SK-N-SH (cell line): ENCODE results near the gene SFPQ. TPM values are rescaled to one million over a fixed set of nuclear protein-coding genes. Genes with fewer than 3 reads are reported as not detected.

Experiments
- CTCF ChIA-PET: fragments of 300-600, 350-600 bp; formaldehyde crosslinking; extraction: SDS; loops from one replicate; lab custom pipeline; 2021; lab: Yijun Ruan, JAX
- POLR2A ChIA-PET: fragments of 350-600 bp; sonication (Branson Sonifier 250); formaldehyde crosslinking; extraction: SDS; loops from one replicate; lab custom pipeline; 2020; ENCODE audit warnings: antibody characterized with exemption, inconsistent platforms; lab: Yijun Ruan, JAX
- DNase-seq: peaks from one replicate; pipeline ENCODE4 v3.0.0; 2012
- H2AFZ ChIP-seq: fragments of 200-600 bp; sonication (generic); 2 replicates; pipeline ENCODE4 v1.8.1; 2016; ENCODE audit warnings: antibody characterized with exemption, mild to moderate bottlenecking, low read depth
- H3F3A ChIP-seq: fragments of 200-600 bp; sonication (generic); replicated peaks from 2 replicates; pipeline ENCODE3; 2016; ENCODE audit warnings: antibody characterized with exemption, mild to moderate bottlenecking; ENCODE audit not compliant: insufficient read depth
- H3K27ac ChIP-seq, 2 experiments: fragments of 200-500 bp in 1 of 2; fragments of 200-600 bp in 1 of 2; sonication (Bioruptor generic) in 1 of 2; sonication (generic), shearing (Covaris generic) in 1 of 2; 2 replicates each; pipeline versions ENCODE4 v1.5.1 to v1.6.1; 2014 to 2016; ENCODE audit warnings: low read depth in 2 of 2, inconsistent platforms in 1 of 2, low read length in 1 of 2, mild to moderate bottlenecking in 1 of 2, mixed read lengths in 1 of 2
- H3K27me3 ChIP-seq: fragments of 200-600 bp; sonication (generic), shearing (Covaris generic); 2 replicates; pipeline ENCODE4 v1.6.1; 2016; ENCODE audit warnings: mixed run types; ENCODE audit not compliant: insufficient read depth
- H3K36me3 ChIP-seq, 2 experiments: fragments of 200-500 bp in 1 of 2; fragments of 200-600 bp in 1 of 2; sonication (Bioruptor generic) in 1 of 2; sonication (generic) in 1 of 2; replicated peaks in 1 of 2; 2 replicates each; pipeline versions ENCODE3 to v1.5.1; 2014 to 2016; ENCODE audit warnings: low read length in 1 of 2, mild to moderate bottlenecking in 1 of 2; ENCODE audit not compliant: insufficient read depth in 2 of 2, control insufficient read depth in 1 of 2
- H3K4me1 ChIP-seq, 2 experiments: fragments of 200-500 bp in 1 of 2; fragments of 200-600 bp in 1 of 2; sonication (Bioruptor generic) in 1 of 2; sonication (generic), shearing (Covaris generic) in 1 of 2; 2 replicates each; pipeline versions ENCODE4 v1.5.1 to v1.6.1; 2014 to 2016; ENCODE audit warnings: low read depth in 1 of 2, low read length in 1 of 2, mixed run types in 1 of 2; ENCODE audit not compliant: insufficient read depth in 2 of 2, control insufficient read depth in 1 of 2
- H3K4me2 ChIP-seq: fragments of 200-600 bp; sonication (generic), shearing (Covaris generic); 2 replicates; pipeline ENCODE4 v1.6.1; 2017; ENCODE audit warnings: mixed run types
- H3K4me3 ChIP-seq, 2 experiments: fragments of 200-500 bp in 1 of 2; fragments of 200-600 bp in 1 of 2; sonication (Bioruptor generic) in 1 of 2; sonication (generic), shearing (Covaris generic) in 1 of 2; 2 replicates each; pipeline versions ENCODE4 v1.5.1 to v1.8.1; 2014 to 2016; ENCODE audit warnings: low read depth in 2 of 2, inconsistent platforms in 1 of 2, low read length in 1 of 2, mild to moderate bottlenecking in 1 of 2, mixed read lengths in 1 of 2, moderate library complexity in 1 of 2
- H3K79me2 ChIP-seq: fragments of 200-600 bp; sonication (generic); 2 replicates; pipeline ENCODE4 v1.8.1; 2017; ENCODE audit warnings: mild to moderate bottlenecking; ENCODE audit not compliant: insufficient read depth
- H3K9ac ChIP-seq: fragments of 200-600 bp; sonication (generic); 2 replicates; pipeline ENCODE4 v1.6.1; 2017; ENCODE audit warnings: mixed run types
- H3K9me2 ChIP-seq: fragments of 200-600 bp; sonication (generic); 2 replicates; pipeline ENCODE4 v1.6.1; 2017; ENCODE audit warnings: mixed run types
- H3K9me3 ChIP-seq: fragments of 200-600 bp; sonication (generic); 2 replicates; pipeline ENCODE4 v1.6.1; 2017; ENCODE audit warnings: mixed run types, mild to moderate bottlenecking, moderate library complexity
- H4K20me1 ChIP-seq: fragments of 200-600 bp; sonication (generic); 2 replicates; pipeline ENCODE4 v1.6.1; 2017; ENCODE audit warnings: mild to moderate bottlenecking, mixed run types; ENCODE audit not compliant: insufficient read depth
- CHD2 ChIP-seq: fragments of 150-350 bp; IDR thresholded peaks from 2 replicates; pipeline ENCODE4 v1.6.1; 2018; ENCODE audit warnings: low read length; ENCODE audit not compliant: partially characterized antibody
- ELF1 ChIP-seq: IDR thresholded peaks from 2 replicates; pipeline ENCODE4 v1.4.0; 2012
- EZH2phosphoT487 ChIP-seq: fragments of 200-600 bp; sonication (generic); IDR thresholded peaks from 2 replicates; pipeline ENCODE4 v1.6.1; 2017; ENCODE audit warnings: low read depth, mixed run types, mild to moderate bottlenecking, antibody characterized with exemption, moderate library complexity, borderline replicate concordance
- FOXJ3 ChIP-seq: sonication (generic); formaldehyde crosslinking; IDR thresholded peaks from 2 replicates; pipeline ENCODE4 v1.5.1; 2020; ENCODE audit warnings: mild to moderate bottlenecking, missing genetic modification reagents
- FOXM1 ChIP-seq: IDR thresholded peaks from 2 replicates; pipeline ENCODE4 v1.4.0; 2012; ENCODE audit warnings: low read depth, mild to moderate bottlenecking
- GABPA ChIP-seq: IDR thresholded peaks from 2 replicates; pipeline ENCODE4 v1.4.0; 2012; ENCODE audit warnings: low read depth, mild to moderate bottlenecking
- GATA2 ChIP-seq: sonication (generic); formaldehyde crosslinking; IDR thresholded peaks from 2 replicates; pipeline ENCODE4 v1.5.0; 2020; ENCODE audit warnings: mild to moderate bottlenecking, missing genetic modification reagents
- MAX ChIP-seq: IDR thresholded peaks from 2 replicates; pipeline ENCODE4 v1.4.0; 2012; ENCODE audit warnings: low read depth
- NFIC ChIP-seq: IDR thresholded peaks from 2 replicates; pipeline ENCODE4 v1.4.0; 2012; ENCODE audit warnings: borderline replicate concordance
- PBX3 ChIP-seq: IDR thresholded peaks from 2 replicates; pipeline ENCODE4; 2012
- POLR2AphosphoS5 ChIP-seq: IDR thresholded peaks from 2 replicates; pipeline ENCODE4 v1.6.1; 2012; ENCODE audit warnings: low read depth, low read length
- RAD21 ChIP-seq: IDR thresholded peaks from 2 replicates; pipeline ENCODE4 v1.6.1; 2012; ENCODE audit warnings: mild to moderate bottlenecking, low read length
- RCOR1 ChIP-seq: fragments of 150-350 bp; IDR thresholded peaks from 2 replicates; pipeline ENCODE4 v1.6.1; 2017; ENCODE audit warnings: antibody characterized with exemption, low read length
- RFX5 ChIP-seq: IDR thresholded peaks from 2 replicates; pipeline ENCODE4 v1.6.1; 2012; ENCODE audit warnings: mild to moderate bottlenecking, improper control_type of control experiment, low read length
- SIN3A ChIP-seq: IDR thresholded peaks from 2 replicates; pipeline ENCODE4 v1.6.1; 2012; ENCODE audit warnings: low read depth, mild to moderate bottlenecking, low read length, moderate library complexity, borderline replicate concordance
- SMC3 ChIP-seq: IDR thresholded peaks from 2 replicates; pipeline ENCODE4 v1.6.1; 2012; ENCODE audit warnings: low read depth, low read length, improper control_type of control experiment
- TAF1 ChIP-seq: IDR thresholded peaks from 2 replicates; pipeline ENCODE4 v1.6.1; 2012; ENCODE audit warnings: low read depth, mild to moderate bottlenecking, low read length, moderate library complexity, borderline replicate concordance
- TCF12 ChIP-seq: IDR thresholded peaks from 2 replicates; pipeline ENCODE4 v1.4.0; 2012
- YY1 ChIP-seq: IDR thresholded peaks from 2 replicates; pipeline ENCODE4 v1.4.0; 2012; ENCODE audit warnings: low read depth, mild to moderate bottlenecking
- WGBS: methylation state at CpG from one replicate; pipeline ENCODE4 v1.1.6; 2017; ENCODE audit warnings: low lambda C conversion rate; 5-methylcytosine and 5-hydroxymethylcytosine counted together
- polyA plus RNA-seq, 3 experiments: library from polyadenylated mRNA; depleted of rRNA; stranded (reverse); fragments of >200 nt; gene quantifications; 2 replicates each; pipeline ENCODE4 v1.2.3, GENCODE V29; 2012
- TF ChIP-seq, protein P1 (sequence below): fragments of 200-600 bp; sonication (generic); IDR thresholded peaks from 2 replicates; pipeline ENCODE4 v1.6.1; 2017; ENCODE audit warnings: antibody characterized with exemption, mild to moderate bottlenecking, moderate library complexity
- TF ChIP-seq, protein P2 (sequence below): IDR thresholded peaks from 2 replicates; pipeline ENCODE4 v1.6.1; 2012; ENCODE audit warnings: mild to moderate bottlenecking, low read depth, low read length, moderate library complexity

Gene SFPQ
- polyA plus RNA-seq, 1 of the 3 experiments (the other 2 are of a cell fraction): 85.6 TPM

DNA sequence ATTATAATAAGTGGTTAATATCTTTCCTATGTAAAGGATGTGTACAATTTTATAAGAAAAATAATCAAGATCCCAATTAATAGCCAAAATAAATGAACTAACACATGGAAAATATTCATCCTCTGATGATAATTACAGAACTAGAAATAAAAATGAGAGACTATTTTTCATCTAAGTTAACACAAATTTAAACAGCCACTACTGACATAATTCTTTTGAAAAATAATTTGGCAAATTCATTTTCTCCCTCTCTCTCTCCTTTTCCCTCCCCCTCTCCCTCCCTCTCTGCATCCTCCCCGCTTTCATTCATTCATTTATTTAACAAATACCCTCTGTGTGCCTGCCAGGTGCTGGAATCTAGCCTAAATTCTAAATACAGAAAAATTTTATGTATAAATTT is 10.3 kb upstream of the SFPQ start (continued):
- no peak for TF ChIP-seq SIN3A
- no peak for TF ChIP-seq RFX5

GRCh38 chr1:35202048-35202719 is 9.2 kb upstream of the SFPQ start:
- H3K36me3 ChIP-seq: no peaks in the 10 kb centered on the region
- H2AFZ ChIP-seq: peak overlapping the region; percentile 92
- no peaks in the 10 kb centered on the region for H3K9me3 ChIP-seq
- TF ChIP-seq TAF1 (peak; percentile 45; the same call in 1 of the 2 replicates), CHD2 (peak; percentile 64), SMC3 (peak; percentile 90), GATA2 (CRISPR knock-in tag) (no peak), EZH2phosphoT487 (no peak), POLR2AphosphoS5 (peak; percentile 37; the same call in 1 of the 2 replicates), GABPA (no peak), FOXJ3 (CRISPR knock-in tag) (no peak), TCF12 (no peak), ELF1 (peak; percentile 48; the same call in 1 of the 2 replicates), PBX3 (no peak), YY1 (peak; percentile 43; the same call in 1 of the 2 replicates), NFIC (no peak), SIN3A (no peak), RCOR1 (peak; percentile 57), MAX (no peak), FOXM1 (no peak), RAD21 (peak; percentile 81)
- TF ChIP-seq, protein P1, sequence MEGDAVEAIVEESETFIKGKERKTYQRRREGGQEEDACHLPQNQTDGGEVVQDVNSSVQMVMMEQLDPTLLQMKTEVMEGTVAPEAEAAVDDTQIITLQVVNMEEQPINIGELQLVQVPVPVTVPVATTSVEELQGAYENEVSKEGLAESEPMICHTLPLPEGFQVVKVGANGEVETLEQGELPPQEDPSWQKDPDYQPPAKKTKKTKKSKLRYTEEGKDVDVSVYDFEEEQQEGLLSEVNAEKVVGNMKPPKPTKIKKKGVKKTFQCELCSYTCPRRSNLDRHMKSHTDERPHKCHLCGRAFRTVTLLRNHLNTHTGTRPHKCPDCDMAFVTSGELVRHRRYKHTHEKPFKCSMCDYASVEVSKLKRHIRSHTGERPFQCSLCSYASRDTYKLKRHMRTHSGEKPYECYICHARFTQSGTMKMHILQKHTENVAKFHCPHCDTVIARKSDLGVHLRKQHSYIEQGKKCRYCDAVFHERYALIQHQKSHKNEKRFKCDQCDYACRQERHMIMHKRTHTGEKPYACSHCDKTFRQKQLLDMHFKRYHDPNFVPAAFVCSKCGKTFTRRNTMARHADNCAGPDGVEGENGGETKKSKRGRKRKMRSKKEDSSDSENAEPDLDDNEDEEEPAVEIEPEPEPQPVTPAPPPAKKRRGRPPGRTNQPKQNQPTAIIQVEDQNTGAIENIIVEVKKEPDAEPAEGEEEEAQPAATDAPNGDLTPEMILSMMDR: peak; percentile 88
- TF ChIP-seq, protein P2, sequence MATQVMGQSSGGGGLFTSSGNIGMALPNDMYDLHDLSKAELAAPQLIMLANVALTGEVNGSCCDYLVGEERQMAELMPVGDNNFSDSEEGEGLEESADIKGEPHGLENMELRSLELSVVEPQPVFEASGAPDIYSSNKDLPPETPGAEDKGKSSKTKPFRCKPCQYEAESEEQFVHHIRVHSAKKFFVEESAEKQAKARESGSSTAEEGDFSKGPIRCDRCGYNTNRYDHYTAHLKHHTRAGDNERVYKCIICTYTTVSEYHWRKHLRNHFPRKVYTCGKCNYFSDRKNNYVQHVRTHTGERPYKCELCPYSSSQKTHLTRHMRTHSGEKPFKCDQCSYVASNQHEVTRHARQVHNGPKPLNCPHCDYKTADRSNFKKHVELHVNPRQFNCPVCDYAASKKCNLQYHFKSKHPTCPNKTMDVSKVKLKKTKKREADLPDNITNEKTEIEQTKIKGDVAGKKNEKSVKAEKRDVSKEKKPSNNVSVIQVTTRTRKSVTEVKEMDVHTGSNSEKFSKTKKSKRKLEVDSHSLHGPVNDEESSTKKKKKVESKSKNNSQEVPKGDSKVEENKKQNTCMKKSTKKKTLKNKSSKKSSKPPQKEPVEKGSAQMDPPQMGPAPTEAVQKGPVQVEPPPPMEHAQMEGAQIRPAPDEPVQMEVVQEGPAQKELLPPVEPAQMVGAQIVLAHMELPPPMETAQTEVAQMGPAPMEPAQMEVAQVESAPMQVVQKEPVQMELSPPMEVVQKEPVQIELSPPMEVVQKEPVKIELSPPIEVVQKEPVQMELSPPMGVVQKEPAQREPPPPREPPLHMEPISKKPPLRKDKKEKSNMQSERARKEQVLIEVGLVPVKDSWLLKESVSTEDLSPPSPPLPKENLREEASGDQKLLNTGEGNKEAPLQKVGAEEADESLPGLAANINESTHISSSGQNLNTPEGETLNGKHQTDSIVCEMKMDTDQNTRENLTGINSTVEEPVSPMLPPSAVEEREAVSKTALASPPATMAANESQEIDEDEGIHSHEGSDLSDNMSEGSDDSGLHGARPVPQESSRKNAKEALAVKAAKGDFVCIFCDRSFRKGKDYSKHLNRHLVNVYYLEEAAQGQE: 0 out of 2 replicates have a peak, but pooled peaks have one; percentile 26
- TF ChIP-seq, all 33 proteins: peak for 10
- peaks cover 7% of the 10 kb centered on the region for H3F3A ChIP-seq
- H3K9ac ChIP-seq: no peak overlapping the region
- H3K9me2 ChIP-seq: no peaks in the 10 kb centered on the region
- peak; percentile 72 for DNase-seq
- H3K4me3 ChIP-seq: peak overlapping the region; percentile 10 to 39; a peak in 2 of 4 replicates
- peaks cover 0 to 3% of the 10 kb centered on the region in 2 experiments; a peak in 2 of 4 replicates for H3K4me1 ChIP-seq
- H3K27me3 ChIP-seq: no peaks in the 10 kb centered on the region
- WGBS: 30% methylated on average over 6 of the region's 6 CpGs
- peak overlapping the region in 1 of 2 experiments; percentile 43; a peak in 1 of 4 replicates for H3K27ac ChIP-seq
- ChIA-PET CTCF (interaction anchor here (0.5 to 1.6 kb wide), 29 partner anchors 8 to 1579 kb away, joined by 3 to 10 read pairs (median 3); partner anchors contain the start of genes SMIM12 and ZMYM4), POLR2A (interaction anchor here (1.0 kb wide), 1 partner anchor 9 kb away, joined by 3 read pairs; the partner anchor contains the start of gene SFPQ)
- no peaks in the 10 kb centered on the region for H4K20me1 ChIP-seq
- 0 out of 2 replicates have a peak overlapping the region, but pooled peaks have one; percentile 12 for H3K4me2 ChIP-seq
- no peaks in the 10 kb centered on the region for H3K79me2 ChIP-seq
